NB4 (cell line): ENCODE results near the gene NKIRAS2.

Source experiments
- DNase-seq: peaks from one replicate; pipeline ENCODE4 v3.0.0; 2010; ENCODE audit warnings: low read depth
- H3K4me3 ChIP-seq: one replicate; pipeline ENCODE4 v1.5.1; 2011; ENCODE audit warnings: mild to moderate bottlenecking, low read depth, low read length, moderate library complexity
- MAX ChIP-seq: IDR thresholded peaks from 2 replicates; pipeline ENCODE4 v1.6.1; 2011; ENCODE audit warnings: low read depth, low read length
- MYC ChIP-seq: IDR thresholded peaks from 2 replicates; pipeline ENCODE4 v1.6.1; 2011; ENCODE audit warnings: low read depth, low read length
- POLR2A ChIP-seq: IDR thresholded peaks from 2 replicates; pipeline ENCODE4 v1.6.1; 2011; ENCODE audit warnings: mild to moderate bottlenecking; ENCODE audit not compliant: insufficient read length; ENCODE audit errors: extremely low read depth
- TF ChIP-seq, protein P1 (sequence below): IDR thresholded peaks from one replicate; pipeline ENCODE4 v1.5.1; 2012; ENCODE audit warnings: low read depth, low read length

Gene NKIRAS2

DNA sequence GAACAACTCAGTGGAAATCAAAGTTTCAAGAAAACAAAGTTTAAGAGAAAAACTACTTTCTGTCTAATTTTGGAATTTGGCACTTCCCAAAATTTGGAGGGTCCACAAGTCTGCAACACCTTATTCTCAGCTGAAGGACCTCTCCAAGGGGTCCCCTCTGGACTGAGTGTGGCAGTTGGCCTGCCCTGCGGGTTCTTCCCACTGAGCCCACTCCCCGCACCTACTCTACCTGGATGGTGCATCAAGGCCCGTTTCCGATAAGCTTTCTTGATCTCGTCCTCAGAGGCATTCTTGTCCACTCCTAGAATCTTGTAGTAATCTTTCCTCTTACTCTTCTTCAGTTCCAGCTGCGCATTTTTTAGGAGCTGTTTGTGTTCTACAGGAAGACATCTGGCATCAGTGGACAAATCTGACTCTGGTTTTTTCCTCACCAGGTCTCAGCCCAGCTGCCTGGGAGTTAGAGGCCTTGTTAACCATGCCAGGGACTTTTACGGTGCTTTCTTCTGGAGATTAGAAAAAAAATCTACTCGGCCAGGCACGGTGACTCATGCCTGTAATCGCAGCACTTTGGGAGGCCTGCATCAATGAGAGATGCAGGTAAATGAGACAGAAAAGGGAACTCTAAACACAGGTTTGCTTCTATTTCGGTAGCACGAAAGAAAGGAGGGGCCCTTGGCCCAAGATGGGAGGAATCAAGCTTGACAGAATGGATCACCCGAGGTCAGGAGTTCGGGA lies 37.7 kb upstream of the NKIRAS2 start:
- no peak for DNase-seq
- H3K4me3 ChIP-seq = no peak overlapping the region
- TF ChIP-seq MYC (no peak), POLR2A (no peak)
- TF ChIP-seq, protein P1, sequence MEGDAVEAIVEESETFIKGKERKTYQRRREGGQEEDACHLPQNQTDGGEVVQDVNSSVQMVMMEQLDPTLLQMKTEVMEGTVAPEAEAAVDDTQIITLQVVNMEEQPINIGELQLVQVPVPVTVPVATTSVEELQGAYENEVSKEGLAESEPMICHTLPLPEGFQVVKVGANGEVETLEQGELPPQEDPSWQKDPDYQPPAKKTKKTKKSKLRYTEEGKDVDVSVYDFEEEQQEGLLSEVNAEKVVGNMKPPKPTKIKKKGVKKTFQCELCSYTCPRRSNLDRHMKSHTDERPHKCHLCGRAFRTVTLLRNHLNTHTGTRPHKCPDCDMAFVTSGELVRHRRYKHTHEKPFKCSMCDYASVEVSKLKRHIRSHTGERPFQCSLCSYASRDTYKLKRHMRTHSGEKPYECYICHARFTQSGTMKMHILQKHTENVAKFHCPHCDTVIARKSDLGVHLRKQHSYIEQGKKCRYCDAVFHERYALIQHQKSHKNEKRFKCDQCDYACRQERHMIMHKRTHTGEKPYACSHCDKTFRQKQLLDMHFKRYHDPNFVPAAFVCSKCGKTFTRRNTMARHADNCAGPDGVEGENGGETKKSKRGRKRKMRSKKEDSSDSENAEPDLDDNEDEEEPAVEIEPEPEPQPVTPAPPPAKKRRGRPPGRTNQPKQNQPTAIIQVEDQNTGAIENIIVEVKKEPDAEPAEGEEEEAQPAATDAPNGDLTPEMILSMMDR = no peak

GRCh38 chr17:41984454-41984853 lies 35.4 kb upstream of the NKIRAS2 start:
- H3K4me3 ChIP-seq = no peak overlapping the region
- TF ChIP-seq MAX (no peak), POLR2A (no peak), MYC (no peak)
- TF ChIP-seq, protein P1 = no peak
- DNase-seq = no peak

- DNase-seq = no peak
- TF ChIP-seq MAX = no peak
- TF ChIP-seq, protein P1 = no peak
- TF ChIP-seq POLR2A = no peak
- no peak for TF ChIP-seq MYC
These were observed 34.0 kb upstream of the NKIRAS2 start for GRCh38 chr17:41985919-41986318.

GRCh38 chr17:41986634-41987033 lies 33.3 kb upstream of the NKIRAS2 start:
- no peak for DNase-seq

More at GRCh38 chr17:41985919-41986318, 34.0 kb upstream of the NKIRAS2 start:
- H3K4me3 ChIP-seq = no peak overlapping the region

DNA sequence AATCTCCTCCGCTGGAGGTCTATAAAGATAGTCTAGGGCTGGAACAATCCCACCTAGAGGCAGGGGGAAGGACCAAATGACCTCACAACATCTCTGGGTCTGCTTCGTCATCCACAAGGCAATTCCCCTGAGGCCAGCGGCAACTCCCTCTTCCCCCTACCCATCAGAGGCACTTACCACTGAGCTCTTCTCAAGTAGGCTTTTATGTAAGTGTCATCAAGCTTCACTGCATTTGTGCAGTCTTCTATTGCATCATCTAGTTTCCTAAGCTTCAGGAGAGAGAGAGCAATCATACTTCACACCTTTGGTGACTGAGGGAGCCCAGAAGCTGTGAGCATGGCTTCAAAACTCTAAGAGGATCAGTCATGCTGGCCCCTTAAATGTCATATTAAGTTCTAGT lies 32.2 kb upstream of the NKIRAS2 start:
- peak; percentile 93 for DNase-seq
- H3K4me3 ChIP-seq = no peak overlapping the region
- no peak for TF ChIP-seq MAX
- peak; percentile 23; the same call in 1 of the 2 replicates for TF ChIP-seq MYC

More at GRCh38 chr17:41986634-41987033, 33.3 kb upstream of the NKIRAS2 start:
- no peak overlapping the region for H3K4me3 ChIP-seq
- TF ChIP-seq MAX = no peak
- no peak for TF ChIP-seq POLR2A

DNA sequence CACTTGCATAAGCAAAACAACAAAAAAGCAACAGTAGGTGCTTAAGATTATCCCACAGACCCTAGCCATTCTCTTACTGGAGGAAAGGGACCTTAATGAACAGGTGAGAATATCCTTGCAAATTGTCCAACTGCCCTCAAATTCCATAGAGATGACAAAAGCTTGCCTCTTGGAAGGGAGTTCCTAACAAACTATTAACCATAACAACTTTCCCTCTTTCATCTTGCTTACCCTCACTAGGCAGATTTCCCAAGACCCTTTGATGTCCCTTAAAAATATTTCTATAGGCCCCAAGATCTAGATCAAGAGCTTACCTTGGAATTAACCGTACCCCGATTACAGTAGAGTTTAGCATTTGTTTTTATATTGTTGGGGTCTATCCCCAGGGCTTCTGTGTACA lies 31.5 kb upstream of the NKIRAS2 start:
- TF ChIP-seq, protein P1 = no peak
- TF ChIP-seq POLR2A = no peak
- TF ChIP-seq MYC = no peak
- no peak for TF ChIP-seq MAX
- DNase-seq = no peak
- no peak overlapping the region for H3K4me3 ChIP-seq
